Measurements from ENCODE around the gene LNX1.
A peak's percentile ranks its signal among the peaks of the same experiment; 100 is the strongest.

Gene LNX1

GRCh38 chr4:53591372-53591892, at the start of gene LNX1:
TSS of gene LNX1 (minus strand) at chr4:53591486. CDS start at chr4:53574002, 17,484 bp downstream.
- DNase-seq = no peak

- peak in 17 of 51 donors; percentile 1 to 41 (median 11) for DNase-seq
These were observed 49.5 kb upstream of the LNX1 start for GRCh38 chr4:53640576-53641453.

GRCh38 chr4:53638919-53639318, 47.6 kb upstream of the LNX1 start:
- DNase-seq = no peak

- DNase-seq = no peak
These were observed 46.1 kb upstream of the LNX1 start for GRCh38 chr4:53637348-53637747.

GRCh38 chr4:53635697-53636483, 44.6 kb upstream of the LNX1 start:
- no peak for DNase-seq

- no peak for DNase-seq
These were observed 42.3 kb upstream of the LNX1 start for GRCh38 chr4:53633608-53634007.

- peak in 2 of 51 donors; percentile 0 to 1 for DNase-seq
These were observed 38.0 kb upstream of the LNX1 start for GRCh38 chr4:53629296-53629695.

GRCh38 chr4:53626491-53626890, 35.2 kb upstream of the LNX1 start:
- DNase-seq = no peak

- DNase-seq = no peak
These were observed 34.6 kb upstream of the LNX1 start for GRCh38 chr4:53625888-53626287.

GRCh38 chr4:53622739-53623151, 31.5 kb upstream of the LNX1 start:
- no peak for DNase-seq

GRCh38 chr4:53620956-53621355, 29.7 kb upstream of the LNX1 start:
- no peak for DNase-seq

- DNase-seq = no peak
These were observed 28.1 kb upstream of the LNX1 start for GRCh38 chr4:53619431-53619830.

GRCh38 chr4:53618321-53618720, 27.0 kb upstream of the LNX1 start:
- no peak for DNase-seq

GRCh38 chr4:53617101-53617680, 25.9 kb upstream of the LNX1 start:
- no peak for DNase-seq

GRCh38 chr4:53616219-53616618, 24.9 kb upstream of the LNX1 start:
- DNase-seq = no peak

GRCh38 chr4:53614591-53614990, 23.3 kb upstream of the LNX1 start:
- no peak for DNase-seq

GRCh38 chr4:53613428-53613827, 22.1 kb upstream of the LNX1 start:
- DNase-seq = no peak

GRCh38 chr4:53608649-53609048, 17.4 kb upstream of the LNX1 start:
- DNase-seq = no peak

GRCh38 chr4:53608242-53608641, 17.0 kb upstream of the LNX1 start:
- no peak for DNase-seq

- no peak for DNase-seq
These were observed 14.5 kb upstream of the LNX1 start for GRCh38 chr4:53605783-53606182.

GRCh38 chr4:53602390-53602789, 11.1 kb upstream of the LNX1 start:
- DNase-seq = no peak

GRCh38 chr4:53601251-53601764, 10.0 kb upstream of the LNX1 start:
- DNase-seq = peak in 1 of 51 donors; percentile 1
